ENCODE measurements around the gene WNT1.

DNA sequence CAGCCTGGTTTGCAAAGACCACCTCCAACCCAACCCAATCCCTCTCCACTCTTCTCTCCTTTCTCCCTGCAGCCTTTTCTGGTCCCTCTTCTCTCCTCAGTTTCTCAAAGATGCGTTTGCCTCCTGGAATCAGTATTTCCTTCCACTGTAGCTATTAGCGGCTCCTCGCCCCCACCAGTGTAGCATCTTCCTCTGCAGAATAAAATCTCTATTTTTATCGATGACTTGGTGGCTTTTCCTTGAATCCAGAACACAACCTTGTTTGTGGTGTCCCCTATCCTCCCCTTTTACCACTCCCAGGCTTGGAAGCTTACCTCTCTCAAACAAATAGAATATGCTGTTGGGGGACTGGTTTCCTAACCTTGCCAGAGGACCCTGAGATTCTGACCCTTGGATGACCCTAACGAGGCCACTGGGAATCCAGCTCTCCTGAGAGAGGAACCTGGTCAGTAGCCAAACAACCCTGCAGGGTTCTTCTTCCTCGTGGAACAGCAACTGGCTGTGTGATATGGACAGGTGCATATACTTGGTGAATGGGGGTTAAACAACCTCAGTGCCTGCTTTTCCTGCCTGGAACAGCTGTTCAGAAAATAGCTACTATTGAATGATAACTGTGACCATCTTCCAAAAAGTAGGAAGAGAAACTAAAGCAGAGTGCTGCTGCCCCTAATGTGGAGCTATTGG lies 4.4 kb downstream of the WNT1 start:
- TF ChIP-seq TCF12 (IDR thresholded peaks at IDR 0.05; ENCODE audit: low read depth), result no peak
- no peak for TF ChIP-seq CREB1 (IDR thresholded peaks at IDR 0.05; ENCODE audit: low read depth)
- no peak for TF ChIP-seq TAF1 (IDR thresholded peaks at IDR 0.05; ENCODE audit: low read depth)
- TF ChIP-seq ZBTB7A (IDR thresholded peaks at IDR 0.05; ENCODE audit: low read depth), result no peak
- TF ChIP-seq MAX (IDR thresholded peaks at IDR 0.05), result no peak
